Urinary bladder (tissue), 4 donors: ENCODE data around the gene SUSD4. TPM values are rescaled to one million over a fixed set of nuclear protein-coding genes. Genes with fewer than 3 reads are reported as not detected.

Experiments used
- DNase-seq: peaks from one replicate; pipeline ENCODE4 v3.0.0-alpha.2; 2015; ENCODE audit errors: extremely low spot score
- H3K27ac ChIP-seq: one replicate; pipeline ENCODE4 v1.5.1; 2013; ENCODE audit warnings: low read depth, mild to moderate bottlenecking, moderate library complexity
- H3K36me3 ChIP-seq: one replicate; pipeline ENCODE4 v1.6.1; 2013; ENCODE audit warnings: mild to moderate bottlenecking, moderate library complexity; ENCODE audit not compliant: insufficient read depth
- H3K4me1 ChIP-seq: one replicate; pipeline ENCODE4 v1.6.1; 2013; ENCODE audit warnings: mild to moderate bottlenecking, moderate library complexity; ENCODE audit not compliant: insufficient read depth
- H3K4me3 ChIP-seq: one replicate; pipeline ENCODE4 v1.5.1; 2013; ENCODE audit warnings: low read depth, low read length
- WGBS: extraction: QIAGEN DNeasy Blood & Tissue Kit; methylation state at CpG from one replicate; pipeline ENCODE4 v1.1.7; 2013; 5-methylcytosine and 5-hydroxymethylcytosine counted together
- polyA plus RNA-seq: library from polyadenylated mRNA; stranded (reverse); fragments of 200-250 nt; gene quantifications from one replicate; pipeline ENCODE4 v1.2.3, GENCODE V29; 2013
- total RNA-seq: library from RNA; depleted of rRNA; stranded (reverse); fragments of >200 nt; gene quantifications from one replicate; pipeline ENCODE4 v1.2.3, GENCODE V29; 2014
- donor health status: healthy with polysubstance abuse.
- donor health status: healthy.

The SUSD4 gene
- total and polyA plus RNA-seq, 2 donors, result 2.0 to 6.3 TPM

GRCh38 chr1:223393275-223394214 lies 29.6 kb upstream of the SUSD4 start, which contains the start of gene CCDC185:
TSS of gene CCDC185 (plus strand) at chr1:223393415. CDS start at chr1:223393476, 61 bp downstream.
- DNase-seq, result no peak
- H3K4me1 ChIP-seq, result no peaks in the 10 kb centered on the region
- H3K4me3 ChIP-seq, result peak within 1 kb of the TSS; percentile 8
- no peaks in the 10 kb centered on the region for H3K36me3 ChIP-seq
- WGBS, result 37% methylated on average over 73 of the region's 73 CpGs
- no peak within 1 kb of the TSS for H3K27ac ChIP-seq

GRCh38 chr1:223390618-223391017 lies 26.6 kb upstream of the SUSD4 start:
- Histone ChIP-seq H3K36me3 (no peaks in the 10 kb centered on the region), H3K4me1 (no peaks in the 10 kb centered on the region), H3K4me3 (no peak overlapping the region), H3K27ac (no peak overlapping the region)
- DNase-seq, result no peak

GRCh38 chr1:223386013-223386412 lies 22.0 kb upstream of the SUSD4 start:
- WGBS, result 66% methylated on average over 2 of the region's 2 CpGs
- Histone ChIP-seq H3K27ac (no peak overlapping the region), H3K4me1 (no peaks in the 10 kb centered on the region), H3K36me3 (no peaks in the 10 kb centered on the region), H3K4me3 (no peak overlapping the region)
- DNase-seq, result no peak

GRCh38 chr1:223378754-223379153 lies 14.8 kb upstream of the SUSD4 start:
- H3K4me3 ChIP-seq, result no peak overlapping the region

GRCh38 chr1:223374064-223374610 lies 10.2 kb upstream of the SUSD4 start:
- 74% methylated on average over 4 of the region's 4 CpGs for WGBS
- no peaks in the 10 kb centered on the region for H3K4me1 ChIP-seq

More at GRCh38 chr1:223378754-223379153, 14.8 kb upstream of the SUSD4 start:
- no peak for DNase-seq
- H3K4me1 ChIP-seq, result no peaks in the 10 kb centered on the region
- H3K36me3 ChIP-seq, result no peaks in the 10 kb centered on the region
- no peak overlapping the region for H3K27ac ChIP-seq

GRCh38 chr1:223364685-223365382 lies 858 bp upstream of the SUSD4 start:
- Histone ChIP-seq H3K36me3 (no peaks in the 10 kb centered on the region), H3K4me3 (peak overlapping the region; percentile 80), H3K4me1 (no peaks in the 10 kb centered on the region), H3K27ac (no peak overlapping the region)
- no peak for DNase-seq
- 3% methylated on average over 55 of the region's 55 CpGs for WGBS

More at GRCh38 chr1:223374064-223374610, 10.2 kb upstream of the SUSD4 start:
- Histone ChIP-seq H3K36me3 (no peaks in the 10 kb centered on the region), H3K27ac (no peak overlapping the region), H3K4me3 (no peak overlapping the region)
- DNase-seq, result no peak

GRCh38 chr1:223363057-223363855 lies 720 bp downstream of the SUSD4 start:
- no peak overlapping the region for H3K27ac ChIP-seq
- H3K4me1 ChIP-seq, result no peaks in the 10 kb centered on the region
- DNase-seq, result no peak
- H3K36me3 ChIP-seq, result no peaks in the 10 kb centered on the region
- under 1% methylated on average over 44 of the region's 44 CpGs for WGBS
- peak overlapping the region; percentile 80 for H3K4me3 ChIP-seq

GRCh38 chr1:223358826-223359225 lies 5.2 kb downstream of the SUSD4 start:
- Histone ChIP-seq H3K36me3 (no peaks in the 10 kb centered on the region), H3K4me1 (no peaks in the 10 kb centered on the region), H3K4me3 (no peak overlapping the region), H3K27ac (no peak overlapping the region)
- 82% methylated on average over 3 of the region's 3 CpGs for WGBS
- DNase-seq, result no peak

GRCh38 chr1:223355699-223356098 lies 8.3 kb downstream of the SUSD4 start:
- 82% methylated on average over 2 of the region's 2 CpGs for WGBS
- no peak overlapping the region for H3K27ac ChIP-seq
- H3K4me1 ChIP-seq, result no peaks in the 10 kb centered on the region
- H3K36me3 ChIP-seq, result no peaks in the 10 kb centered on the region
- DNase-seq, result no peak
- H3K4me3 ChIP-seq, result no peak overlapping the region

GRCh38 chr1:223353939-223354338 lies 10.0 kb downstream of the SUSD4 start:
- WGBS, result 59% methylated on average over 6 of the region's 6 CpGs
- DNase-seq, result no peak
- H3K4me1 ChIP-seq, result no peaks in the 10 kb centered on the region
- no peaks in the 10 kb centered on the region for H3K36me3 ChIP-seq
- no peak overlapping the region for H3K27ac ChIP-seq
- no peak overlapping the region for H3K4me3 ChIP-seq

- H3K27ac ChIP-seq, result no peak overlapping the region
- WGBS, result 42% methylated on average over 7 of the region's 7 CpGs
- no peak for DNase-seq
- no peaks in the 10 kb centered on the region for H3K36me3 ChIP-seq
- no peak overlapping the region for H3K4me3 ChIP-seq
- no peaks in the 10 kb centered on the region for H3K4me1 ChIP-seq
Observed at GRCh38 chr1:223352944-223353343, 11.0 kb downstream of the SUSD4 start.

GRCh38 chr1:223350361-223350908 lies 13.5 kb downstream of the SUSD4 start:
- H3K4me1 ChIP-seq, result no peaks in the 10 kb centered on the region
- H3K36me3 ChIP-seq, result no peaks in the 10 kb centered on the region
- no peak overlapping the region for H3K27ac ChIP-seq
- WGBS, result 61% methylated on average over 5 of the region's 5 CpGs
- DNase-seq, result no peak
- no peak overlapping the region for H3K4me3 ChIP-seq

- Histone ChIP-seq H3K36me3 (no peaks in the 10 kb centered on the region), H3K27ac (no peak overlapping the region), H3K4me3 (no peak overlapping the region), H3K4me1 (no peaks in the 10 kb centered on the region)
- no peak for DNase-seq
- WGBS, result 95% methylated on average over 3 of the region's 3 CpGs
Observed at GRCh38 chr1:223349241-223349640, 14.7 kb downstream of the SUSD4 start.
